ENCODE results near the gene C16orf87.

- TF ChIP-seq CHD2 (IDR thresholded peaks at IDR 0.05; ENCODE audit: low read length, partially characterized antibody) (no peak), MAFK (IDR thresholded peaks at IDR 0.05; ENCODE audit: partially characterized antibody) (no peak), CTCF (IDR thresholded peaks at IDR 0.05) (no peak), FOSL2 (IDR thresholded peaks at IDR 0.05) (no peak), FOSL2 (CRISPR knock-in tag; IDR thresholded peaks at IDR 0.05) (no peak), SMC3 (IDR thresholded peaks at IDR 0.05) (no peak), RAD21 (conservative IDR thresholded peaks at IDR 0.05 in 1 of 2, IDR thresholded peaks at IDR 0.05 in 1 of 2) (no peak), EP300 (IDR thresholded peaks at IDR 0.05) (no peak), RCOR1 (IDR thresholded peaks at IDR 0.05; ENCODE audit: low read depth, low read length) (no peak), ZFP36 (IDR thresholded peaks at IDR 0.05; ENCODE audit: borderline replicate concordance, partially characterized antibody) (no peak)
- TF ChIP-seq, protein P1, sequence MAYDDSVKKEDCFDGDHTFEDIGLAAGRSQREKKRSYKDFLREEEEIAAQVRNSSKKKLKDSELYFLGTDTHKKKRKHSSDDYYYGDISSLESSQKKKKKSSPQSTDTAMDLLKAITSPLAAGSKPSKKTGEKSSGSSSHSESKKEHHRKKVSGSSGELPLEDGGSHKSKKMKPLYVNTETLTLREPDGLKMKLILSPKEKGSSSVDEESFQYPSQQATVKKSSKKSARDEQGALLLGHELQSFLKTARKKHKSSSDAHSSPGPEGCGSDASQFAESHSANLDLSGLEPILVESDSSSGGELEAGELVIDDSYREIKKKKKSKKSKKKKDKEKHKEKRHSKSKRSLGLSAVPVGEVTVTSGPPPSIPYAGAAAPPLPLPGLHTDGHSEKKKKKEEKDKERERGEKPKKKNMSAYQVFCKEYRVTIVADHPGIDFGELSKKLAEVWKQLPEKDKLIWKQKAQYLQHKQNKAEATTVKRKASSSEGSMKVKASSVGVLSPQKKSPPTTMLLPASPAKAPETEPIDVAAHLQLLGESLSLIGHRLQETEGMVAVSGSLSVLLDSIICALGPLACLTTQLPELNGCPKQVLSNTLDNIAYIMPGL (CRISPR knock-in tag; IDR thresholded peaks at IDR 0.05; ENCODE audit: borderline replicate concordance), result no peak
- TF ChIP-seq, protein P2, sequence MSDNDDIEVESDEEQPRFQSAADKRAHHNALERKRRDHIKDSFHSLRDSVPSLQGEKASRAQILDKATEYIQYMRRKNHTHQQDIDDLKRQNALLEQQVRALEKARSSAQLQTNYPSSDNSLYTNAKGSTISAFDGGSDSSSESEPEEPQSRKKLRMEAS (IDR thresholded peaks at IDR 0.05), result no peak
- TF ChIP-seq, protein P3, sequence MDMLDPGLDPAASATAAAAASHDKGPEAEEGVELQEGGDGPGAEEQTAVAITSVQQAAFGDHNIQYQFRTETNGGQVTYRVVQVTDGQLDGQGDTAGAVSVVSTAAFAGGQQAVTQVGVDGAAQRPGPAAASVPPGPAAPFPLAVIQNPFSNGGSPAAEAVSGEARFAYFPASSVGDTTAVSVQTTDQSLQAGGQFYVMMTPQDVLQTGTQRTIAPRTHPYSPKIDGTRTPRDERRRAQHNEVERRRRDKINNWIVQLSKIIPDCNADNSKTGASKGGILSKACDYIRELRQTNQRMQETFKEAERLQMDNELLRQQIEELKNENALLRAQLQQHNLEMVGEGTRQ (IDR thresholded peaks at IDR 0.05), result no peak
- TF ChIP-seq, protein P4, sequence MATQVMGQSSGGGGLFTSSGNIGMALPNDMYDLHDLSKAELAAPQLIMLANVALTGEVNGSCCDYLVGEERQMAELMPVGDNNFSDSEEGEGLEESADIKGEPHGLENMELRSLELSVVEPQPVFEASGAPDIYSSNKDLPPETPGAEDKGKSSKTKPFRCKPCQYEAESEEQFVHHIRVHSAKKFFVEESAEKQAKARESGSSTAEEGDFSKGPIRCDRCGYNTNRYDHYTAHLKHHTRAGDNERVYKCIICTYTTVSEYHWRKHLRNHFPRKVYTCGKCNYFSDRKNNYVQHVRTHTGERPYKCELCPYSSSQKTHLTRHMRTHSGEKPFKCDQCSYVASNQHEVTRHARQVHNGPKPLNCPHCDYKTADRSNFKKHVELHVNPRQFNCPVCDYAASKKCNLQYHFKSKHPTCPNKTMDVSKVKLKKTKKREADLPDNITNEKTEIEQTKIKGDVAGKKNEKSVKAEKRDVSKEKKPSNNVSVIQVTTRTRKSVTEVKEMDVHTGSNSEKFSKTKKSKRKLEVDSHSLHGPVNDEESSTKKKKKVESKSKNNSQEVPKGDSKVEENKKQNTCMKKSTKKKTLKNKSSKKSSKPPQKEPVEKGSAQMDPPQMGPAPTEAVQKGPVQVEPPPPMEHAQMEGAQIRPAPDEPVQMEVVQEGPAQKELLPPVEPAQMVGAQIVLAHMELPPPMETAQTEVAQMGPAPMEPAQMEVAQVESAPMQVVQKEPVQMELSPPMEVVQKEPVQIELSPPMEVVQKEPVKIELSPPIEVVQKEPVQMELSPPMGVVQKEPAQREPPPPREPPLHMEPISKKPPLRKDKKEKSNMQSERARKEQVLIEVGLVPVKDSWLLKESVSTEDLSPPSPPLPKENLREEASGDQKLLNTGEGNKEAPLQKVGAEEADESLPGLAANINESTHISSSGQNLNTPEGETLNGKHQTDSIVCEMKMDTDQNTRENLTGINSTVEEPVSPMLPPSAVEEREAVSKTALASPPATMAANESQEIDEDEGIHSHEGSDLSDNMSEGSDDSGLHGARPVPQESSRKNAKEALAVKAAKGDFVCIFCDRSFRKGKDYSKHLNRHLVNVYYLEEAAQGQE (IDR thresholded peaks at IDR 0.05), result no peak
Measured at GRCh38 chr16:46790599-46791270, 40.2 kb downstream of the C16orf87 start.
